22Rv1 (cell line): ENCODE data around the gene LALBA.

ENCODE experiments used
- H3K27ac ChIP-seq: fragments of 450-650 bp; 2 replicates; pipeline ENCODE4 v1.5.1; 2017
- ZFX ChIP-seq: fragments of 450-650 bp; IDR thresholded peaks from 2 replicates; pipeline ENCODE4 v1.6.1; 2017; ENCODE audit warnings: antibody characterized with exemption, borderline replicate concordance
- TF ChIP-seq, protein P1 (sequence below): fragments of 450-650 bp; IDR thresholded peaks from 2 replicates; pipeline ENCODE4 v1.5.1; 2017; ENCODE audit warnings: mild to moderate bottlenecking

LALBA gene

DNA sequence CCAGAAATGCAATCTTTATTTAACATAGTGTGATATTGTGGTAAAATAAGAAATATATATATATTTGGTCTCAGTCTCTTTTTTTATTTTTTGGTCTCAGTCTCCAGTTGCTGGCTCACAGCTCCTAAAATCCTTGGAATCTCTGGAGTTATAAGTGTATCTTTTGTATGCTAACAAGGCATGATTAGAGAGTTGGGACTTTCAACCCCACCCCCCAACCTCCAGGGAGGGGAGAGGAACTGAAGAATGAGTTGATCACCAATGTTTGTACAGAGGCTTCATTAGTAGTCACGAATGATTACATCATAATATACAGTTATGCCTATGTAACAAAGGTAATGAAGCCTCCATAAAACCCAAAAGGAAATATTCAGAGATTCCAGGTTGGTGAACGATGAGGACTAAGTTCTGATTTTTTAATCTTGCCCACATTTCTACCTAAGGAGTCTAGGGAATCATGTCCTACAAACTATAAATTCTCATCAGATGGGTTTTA, 22.8 kb upstream of the LALBA start:
- H3K27ac ChIP-seq: no peak overlapping the region
- TF ChIP-seq, protein P1, sequence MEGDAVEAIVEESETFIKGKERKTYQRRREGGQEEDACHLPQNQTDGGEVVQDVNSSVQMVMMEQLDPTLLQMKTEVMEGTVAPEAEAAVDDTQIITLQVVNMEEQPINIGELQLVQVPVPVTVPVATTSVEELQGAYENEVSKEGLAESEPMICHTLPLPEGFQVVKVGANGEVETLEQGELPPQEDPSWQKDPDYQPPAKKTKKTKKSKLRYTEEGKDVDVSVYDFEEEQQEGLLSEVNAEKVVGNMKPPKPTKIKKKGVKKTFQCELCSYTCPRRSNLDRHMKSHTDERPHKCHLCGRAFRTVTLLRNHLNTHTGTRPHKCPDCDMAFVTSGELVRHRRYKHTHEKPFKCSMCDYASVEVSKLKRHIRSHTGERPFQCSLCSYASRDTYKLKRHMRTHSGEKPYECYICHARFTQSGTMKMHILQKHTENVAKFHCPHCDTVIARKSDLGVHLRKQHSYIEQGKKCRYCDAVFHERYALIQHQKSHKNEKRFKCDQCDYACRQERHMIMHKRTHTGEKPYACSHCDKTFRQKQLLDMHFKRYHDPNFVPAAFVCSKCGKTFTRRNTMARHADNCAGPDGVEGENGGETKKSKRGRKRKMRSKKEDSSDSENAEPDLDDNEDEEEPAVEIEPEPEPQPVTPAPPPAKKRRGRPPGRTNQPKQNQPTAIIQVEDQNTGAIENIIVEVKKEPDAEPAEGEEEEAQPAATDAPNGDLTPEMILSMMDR: no peak
- TF ChIP-seq ZFX: no peak

DNA sequence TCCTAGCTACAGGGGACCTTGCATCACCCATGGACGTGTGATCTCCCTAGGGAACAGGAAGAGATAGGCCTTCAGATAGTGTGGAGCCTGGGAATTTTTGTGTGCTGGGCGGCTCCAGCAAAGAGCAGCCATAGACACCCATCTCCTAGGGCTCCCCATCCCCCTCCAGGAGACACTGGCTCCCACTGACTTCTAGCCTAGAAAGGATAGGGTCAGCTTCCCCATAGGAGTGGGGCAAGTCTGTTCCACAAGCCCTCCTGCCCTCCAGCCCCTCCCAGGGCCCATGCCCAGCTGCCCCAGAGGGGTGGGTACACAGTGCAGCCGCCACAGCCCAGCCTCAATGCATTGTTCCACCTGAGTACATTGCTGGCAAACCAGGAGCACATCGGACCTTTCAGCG, 16.5 kb upstream of the LALBA start:
- TF ChIP-seq ZFX: no peak
- TF ChIP-seq, protein P1: no peak

DNA sequence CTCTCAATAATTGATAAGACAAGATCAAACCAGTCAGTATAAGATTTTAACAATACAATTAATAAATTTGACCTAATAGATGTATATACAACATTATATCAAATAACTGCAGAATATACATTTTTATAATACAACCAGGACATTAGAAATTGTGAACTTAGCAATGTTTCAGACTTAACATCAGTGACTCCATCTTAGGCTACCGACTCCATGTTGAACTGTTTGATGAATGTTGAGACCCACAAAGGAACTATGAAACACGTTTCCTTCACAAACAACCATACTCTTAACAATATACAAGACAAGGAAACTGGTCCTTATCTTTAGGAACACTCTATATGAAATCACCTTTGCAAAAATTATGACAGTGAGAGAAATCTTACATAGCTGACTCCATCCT, 13.9 kb upstream of the LALBA start:
- TF ChIP-seq, protein P1: no peak
- TF ChIP-seq ZFX: no peak
- no peak overlapping the region for H3K27ac ChIP-seq

More for the DNA sequence above, 16.5 kb upstream of the LALBA start:
- no peak overlapping the region for H3K27ac ChIP-seq

DNA sequence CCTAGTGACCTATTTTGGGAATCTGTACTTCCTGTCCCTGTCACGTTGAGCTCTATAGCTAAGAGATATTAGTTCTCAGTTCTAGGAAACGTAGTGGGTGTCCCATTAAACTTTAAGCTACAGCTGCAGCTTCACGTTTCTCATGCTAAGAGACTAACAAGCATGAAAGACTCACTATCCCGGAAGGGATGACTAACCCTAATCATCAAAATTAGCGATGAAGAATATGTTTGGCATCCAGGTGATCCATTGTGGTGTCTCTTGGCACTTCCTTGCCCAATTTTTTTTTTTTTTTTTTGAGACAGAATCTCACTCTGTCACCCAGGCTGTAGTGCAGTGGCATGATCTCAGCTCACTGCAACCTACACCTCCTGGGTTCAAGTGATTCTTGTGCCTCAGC, 11.0 kb upstream of the LALBA start:
- TF ChIP-seq, protein P1: no peak
- no peak for TF ChIP-seq ZFX

DNA sequence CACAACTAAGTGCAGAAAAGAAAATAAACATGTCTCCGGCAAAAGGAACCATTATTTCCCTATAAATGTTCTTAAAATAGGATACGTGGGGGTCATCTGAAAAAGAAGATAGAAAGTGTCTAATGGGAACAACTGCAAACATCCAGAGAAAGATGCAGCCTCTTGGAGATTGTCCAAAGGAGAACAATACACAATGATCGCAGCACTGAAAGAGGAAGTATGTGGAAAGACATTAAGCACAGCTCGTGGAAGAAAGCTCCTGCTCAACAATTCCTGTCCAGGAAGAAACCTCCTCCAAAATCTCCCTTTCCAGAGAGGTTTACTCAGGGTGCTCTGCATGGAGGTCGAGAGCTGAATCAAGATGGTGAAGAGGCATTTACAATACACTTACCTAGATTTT, 2.5 kb upstream of the LALBA start:
- no peak overlapping the region for H3K27ac ChIP-seq
- no peak for TF ChIP-seq ZFX
- TF ChIP-seq, protein P1: no peak

More for the DNA sequence above, 11.0 kb upstream of the LALBA start:
- H3K27ac ChIP-seq: no peak overlapping the region

- H3K27ac ChIP-seq: no peak overlapping the region
- TF ChIP-seq ZFX: no peak
- TF ChIP-seq, protein P1: no peak
Measured at GRCh38 chr12:48567731-48568130, 2.1 kb downstream of the LALBA start.

DNA sequence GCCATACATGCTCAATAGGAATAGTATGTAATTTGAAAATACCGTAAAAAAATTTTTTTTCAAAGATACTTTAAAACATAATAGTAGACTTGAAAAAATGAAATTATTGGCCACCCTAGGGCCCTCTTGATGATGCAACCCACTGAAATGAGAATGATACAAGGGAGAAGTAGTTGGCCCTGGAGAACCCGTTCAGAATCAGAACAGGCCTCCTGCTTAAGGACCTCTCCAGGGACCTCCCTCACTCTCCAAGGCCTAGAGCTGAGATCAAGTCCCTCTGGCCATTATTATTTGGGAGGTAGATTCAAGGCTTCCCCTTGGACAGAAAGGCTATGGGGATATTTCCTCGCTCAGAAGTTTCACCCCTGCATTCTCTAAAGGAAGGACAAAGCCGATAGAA, 11.9 kb downstream of the LALBA start:
- H3K27ac ChIP-seq: no peak overlapping the region
- TF ChIP-seq, protein P1: no peak
- no peak for TF ChIP-seq ZFX
